OCI-LY7 (cell line): ENCODE measurements around the gene TGFBR2.

ENCODE experiments used
- EZH2phosphoT487 ChIP-seq: fragments of 200-600 bp; sonication (generic); IDR thresholded peaks from 2 replicates; pipeline ENCODE4 v1.6.1; 2018; ENCODE audit warnings: low read depth, borderline replicate concordance, mild to moderate bottlenecking, mixed run types, antibody characterized with exemption, low read length, moderate library complexity, mixed read lengths
- TF ChIP-seq, protein P1 (sequence below): fragments of 200-600 bp; sonication (generic); conservative IDR thresholded peaks from 2 replicates; pipeline ENCODE4 v1.5.1; 2014; ENCODE audit warnings: mild to moderate bottlenecking, antibody characterized with exemption, low read length, moderate library complexity, mixed read lengths

GRCh38 chr3:30614373-30614772 lies 8.0 kb downstream of the TGFBR2 start:
- TF ChIP-seq, protein P1, sequence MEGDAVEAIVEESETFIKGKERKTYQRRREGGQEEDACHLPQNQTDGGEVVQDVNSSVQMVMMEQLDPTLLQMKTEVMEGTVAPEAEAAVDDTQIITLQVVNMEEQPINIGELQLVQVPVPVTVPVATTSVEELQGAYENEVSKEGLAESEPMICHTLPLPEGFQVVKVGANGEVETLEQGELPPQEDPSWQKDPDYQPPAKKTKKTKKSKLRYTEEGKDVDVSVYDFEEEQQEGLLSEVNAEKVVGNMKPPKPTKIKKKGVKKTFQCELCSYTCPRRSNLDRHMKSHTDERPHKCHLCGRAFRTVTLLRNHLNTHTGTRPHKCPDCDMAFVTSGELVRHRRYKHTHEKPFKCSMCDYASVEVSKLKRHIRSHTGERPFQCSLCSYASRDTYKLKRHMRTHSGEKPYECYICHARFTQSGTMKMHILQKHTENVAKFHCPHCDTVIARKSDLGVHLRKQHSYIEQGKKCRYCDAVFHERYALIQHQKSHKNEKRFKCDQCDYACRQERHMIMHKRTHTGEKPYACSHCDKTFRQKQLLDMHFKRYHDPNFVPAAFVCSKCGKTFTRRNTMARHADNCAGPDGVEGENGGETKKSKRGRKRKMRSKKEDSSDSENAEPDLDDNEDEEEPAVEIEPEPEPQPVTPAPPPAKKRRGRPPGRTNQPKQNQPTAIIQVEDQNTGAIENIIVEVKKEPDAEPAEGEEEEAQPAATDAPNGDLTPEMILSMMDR: no peak
- no peak for TF ChIP-seq EZH2phosphoT487
